Measurements from ENCODE around the gene ZNF469. TPM values are rescaled to one million over a fixed set of nuclear protein-coding genes. Genes with fewer than 3 reads are reported as not detected.
A peak's percentile ranks its signal among the peaks of the same experiment; 100 is the strongest.

The ZNF469 gene
- total and polyA plus RNA-seq, 5 donors, result 0.84 to 1.9 (median 1.8) TPM

DNA sequence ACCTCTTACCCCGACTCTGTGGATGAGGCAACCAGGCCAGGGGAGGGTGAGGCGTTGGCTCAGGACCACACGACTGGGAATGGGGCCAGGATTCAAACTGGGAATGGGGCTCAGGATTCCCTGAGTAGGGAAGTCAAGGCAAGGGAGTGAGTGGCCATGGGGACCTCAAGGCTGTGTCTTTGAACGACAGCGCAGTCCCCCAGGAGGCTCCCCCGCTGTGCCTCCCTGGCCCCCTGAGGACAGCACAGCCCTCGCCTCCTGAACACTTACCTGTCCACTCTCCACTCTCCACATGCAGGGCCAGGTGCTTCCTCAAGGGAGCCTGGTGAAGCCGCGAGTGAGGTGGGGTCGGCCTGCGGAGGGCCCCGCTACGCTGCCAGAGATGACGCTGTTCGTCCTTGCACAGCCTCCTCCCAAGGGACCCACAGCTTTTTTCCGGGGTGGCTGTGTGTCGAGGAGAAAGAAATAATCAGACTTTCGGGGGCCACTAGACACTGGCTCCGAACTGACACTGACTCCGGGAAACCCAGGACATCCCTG is 6.9 kb downstream of the ZNF469 start:
- Histone ChIP-seq H3K4me3 (ENCODE audit: low read length) (no peak overlapping the region), H3K4me1 (ENCODE audit: control insufficient read depth, insufficient read depth, low read length) (no peaks in the 10 kb centered on the region), H3K27me3 (ENCODE audit: control insufficient read depth, insufficient read depth) (no peaks in the 10 kb centered on the region), H3K9me3 (ENCODE audit: control insufficient read depth, low read length) (no peaks in the 10 kb centered on the region), H3K27ac (ENCODE audit: low read length) (no peak overlapping the region)
- DNase-seq (peak; percentile 12 to 55 (median 33)), ATAC-seq (no peak)
- WGBS, result 81% methylated on average over 20 of the region's 20 CpGs
- intact Hi-C loops (cut with DNase I), result loop anchor here in 1 of 4 donors (10.0 kb wide), 1 partner anchor 195 kb away; no protein-coding TSS in a partner anchor

DNA sequence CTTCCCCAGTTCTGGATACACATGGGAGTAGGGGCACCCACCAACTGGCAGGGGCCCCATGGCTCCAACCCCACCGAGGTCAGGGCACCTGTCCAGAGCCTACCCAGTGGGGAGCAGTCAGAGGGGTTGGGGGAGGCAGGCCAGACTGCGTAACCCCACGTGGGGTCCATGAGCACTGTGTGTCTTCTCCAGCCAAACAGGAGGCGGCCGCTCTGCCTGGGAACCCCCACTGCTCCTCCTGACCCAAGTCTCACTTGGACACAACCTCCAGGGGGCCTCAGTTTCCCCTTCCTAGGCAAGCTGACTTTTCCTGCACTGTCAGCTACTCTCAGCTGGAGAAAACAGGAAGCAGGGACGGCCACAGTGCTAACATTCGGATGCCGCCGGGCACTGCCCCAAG is 7.5 kb downstream of the ZNF469 start:
- H3K4me3 ChIP-seq (ENCODE audit: low read length), result no peak overlapping the region
- H3K27me3 ChIP-seq (ENCODE audit: control insufficient read depth, insufficient read depth), result no peaks in the 10 kb centered on the region
- WGBS, result 70% methylated on average over 9 of the region's 9 CpGs
- no peak for ATAC-seq
- H3K9me3 ChIP-seq (ENCODE audit: control insufficient read depth, low read length), result no peaks in the 10 kb centered on the region
- no peak overlapping the region for H3K27ac ChIP-seq (ENCODE audit: low read length)
- peak in 2 of 3 donors; percentile 31 to 57 for DNase-seq
- H3K4me1 ChIP-seq (ENCODE audit: control insufficient read depth, insufficient read depth, low read length), result no peaks in the 10 kb centered on the region
- intact Hi-C loops (cut with DNase I), result no loop called here

- DNase-seq (peak in 2 of 3 donors; percentile 56 to 65), ATAC-seq (peak in 1 of 2 donors; percentile 4)
- H3K27ac ChIP-seq (ENCODE audit: low read length), result no peak overlapping the region
- H3K4me3 ChIP-seq (ENCODE audit: low read length), result no peak overlapping the region
- 65% methylated on average over 13 of the region's 13 CpGs for WGBS
- H3K27me3 ChIP-seq (ENCODE audit: control insufficient read depth, insufficient read depth), result no peaks in the 10 kb centered on the region
- no peaks in the 10 kb centered on the region for H3K9me3 ChIP-seq (ENCODE audit: control insufficient read depth, low read length)
- no peaks in the 10 kb centered on the region for H3K4me1 ChIP-seq (ENCODE audit: control insufficient read depth, insufficient read depth, low read length)
- intact Hi-C loops (cut with DNase I), result no loop called here
Observed at GRCh38 chr16:88390735-88391134, 8.0 kb downstream of the ZNF469 start.

GRCh38 chr16:88391144-88391850 is 8.5 kb downstream of the ZNF469 start:
- ATAC-seq (peak; percentile 34 to 55), DNase-seq (peak in 2 of 3 donors; percentile 64 to 71)
- intact Hi-C loops (cut with DNase I), result no loop called here
- Histone ChIP-seq H3K9me3 (ENCODE audit: control insufficient read depth, low read length) (no peaks in the 10 kb centered on the region), H3K4me1 (ENCODE audit: control insufficient read depth, insufficient read depth, low read length) (no peaks in the 10 kb centered on the region), H3K4me3 (ENCODE audit: low read length) (no peak overlapping the region), H3K27ac (ENCODE audit: low read length) (no peak overlapping the region), H3K27me3 (ENCODE audit: control insufficient read depth, insufficient read depth) (no peaks in the 10 kb centered on the region)
- 82% methylated on average over 17 of the region's 17 CpGs for WGBS

GRCh38 chr16:88392111-88392510 is 9.4 kb downstream of the ZNF469 start:
- H3K27ac ChIP-seq (ENCODE audit: low read length), result no peak overlapping the region
- H3K9me3 ChIP-seq (ENCODE audit: control insufficient read depth, low read length), result no peaks in the 10 kb centered on the region
- H3K4me3 ChIP-seq (ENCODE audit: low read length), result no peak overlapping the region
- ATAC-seq, result no peak
- peak in 1 of 3 donors; percentile 25 for DNase-seq
- H3K4me1 ChIP-seq (ENCODE audit: control insufficient read depth, insufficient read depth, low read length), result no peaks in the 10 kb centered on the region
- WGBS, result 90% methylated on average over 22 of the region's 22 CpGs
- intact Hi-C loops (cut with DNase I), result no loop called here
- H3K27me3 ChIP-seq (ENCODE audit: control insufficient read depth, insufficient read depth), result no peaks in the 10 kb centered on the region

DNA sequence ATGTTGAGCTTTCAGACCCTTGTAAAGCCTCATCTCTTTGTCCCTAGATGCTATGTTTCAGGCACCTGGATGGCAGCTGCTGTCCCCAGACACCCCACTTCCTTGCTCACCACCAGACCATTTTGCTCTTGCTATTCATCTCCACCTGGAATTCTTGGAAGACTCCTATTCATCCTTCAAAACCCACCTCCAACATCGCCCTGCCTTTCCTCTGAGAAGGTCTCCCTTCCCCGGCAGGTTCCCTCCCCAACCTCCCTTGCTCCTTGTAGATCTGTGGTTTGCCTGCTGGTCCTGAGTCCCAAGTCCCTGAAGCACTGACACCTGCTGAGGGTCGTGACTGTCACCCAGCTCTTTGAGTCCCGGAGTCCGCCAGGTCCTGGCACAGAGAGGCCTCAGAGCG is 9.9 kb downstream of the ZNF469 start:
- ATAC-seq, result no peak

GRCh38 chr16:88393034-88393433 is 10.3 kb downstream of the ZNF469 start:
- WGBS, result 48% methylated on average over 24 of the region's 24 CpGs
- intact Hi-C loops (cut with DNase I), result no loop called here
- ATAC-seq (peak; percentile 6 to 28), DNase-seq (peak in 1 of 3 donors; percentile 74)
- no peaks in the 10 kb centered on the region for H3K4me1 ChIP-seq (ENCODE audit: control insufficient read depth, insufficient read depth, low read length)
- H3K27me3 ChIP-seq (ENCODE audit: control insufficient read depth, insufficient read depth), result no peaks in the 10 kb centered on the region
- H3K9me3 ChIP-seq (ENCODE audit: control insufficient read depth, low read length), result no peaks in the 10 kb centered on the region
- H3K27ac ChIP-seq (ENCODE audit: low read length), result no peak overlapping the region
- no peak overlapping the region for H3K4me3 ChIP-seq (ENCODE audit: low read length)

More for the DNA sequence above, 9.9 kb downstream of the ZNF469 start:
- intact Hi-C loops (cut with DNase I), result no loop called here
- 82% methylated on average over 6 of the region's 6 CpGs for WGBS
- Histone ChIP-seq H3K4me1 (ENCODE audit: control insufficient read depth, insufficient read depth, low read length) (no peaks in the 10 kb centered on the region), H3K27me3 (ENCODE audit: control insufficient read depth, insufficient read depth) (no peaks in the 10 kb centered on the region), H3K27ac (ENCODE audit: low read length) (no peak overlapping the region), H3K9me3 (ENCODE audit: control insufficient read depth, low read length) (no peaks in the 10 kb centered on the region), H3K4me3 (ENCODE audit: low read length) (no peak overlapping the region)
- no peak for DNase-seq

GRCh38 chr16:88393571-88393970 is 10.8 kb downstream of the ZNF469 start:
- no peaks in the 10 kb centered on the region for H3K4me1 ChIP-seq (ENCODE audit: control insufficient read depth, insufficient read depth, low read length)
- ATAC-seq (no peak), DNase-seq (peak in 1 of 3 donors; percentile 48)
- intact Hi-C loops (cut with DNase I), result no loop called here
- no peaks in the 10 kb centered on the region for H3K9me3 ChIP-seq (ENCODE audit: control insufficient read depth, low read length)
- 92% methylated on average over 16 of the region's 16 CpGs for WGBS
- H3K27ac ChIP-seq (ENCODE audit: low read length), result no peak overlapping the region
- no peak overlapping the region for H3K4me3 ChIP-seq (ENCODE audit: low read length)
- H3K27me3 ChIP-seq (ENCODE audit: control insufficient read depth, insufficient read depth), result no peaks in the 10 kb centered on the region

DNA sequence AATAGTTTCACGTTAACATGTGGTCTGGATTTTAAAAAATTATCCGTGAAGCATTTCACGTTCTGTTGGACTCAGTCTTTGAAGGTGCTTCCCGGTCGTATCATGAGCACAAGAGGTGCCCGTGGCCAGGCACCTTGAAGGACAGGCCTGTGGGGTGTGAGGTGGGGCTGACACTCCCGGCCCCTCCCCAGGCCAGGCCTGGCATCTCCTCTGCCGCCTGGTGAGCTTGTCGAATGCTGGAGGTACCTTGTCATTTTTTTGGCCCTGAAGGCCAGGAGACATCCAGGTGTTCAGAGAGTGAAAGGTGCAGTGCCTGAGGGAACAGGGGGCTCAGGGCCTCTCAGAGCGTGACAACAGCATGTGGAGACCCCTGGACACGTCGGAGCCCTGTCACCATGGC is 11.7 kb downstream of the ZNF469 start:
- WGBS, result 92% methylated on average over 12 of the region's 12 CpGs
- no peak for ATAC-seq
- intact Hi-C loops (cut with DNase I), result no loop called here

GRCh38 chr16:88395669-88396584 is 13.2 kb downstream of the ZNF469 start:
- Histone ChIP-seq H3K9me3 (ENCODE audit: control insufficient read depth, low read length) (no peaks in the 10 kb centered on the region), H3K27me3 (ENCODE audit: control insufficient read depth, insufficient read depth) (no peaks in the 10 kb centered on the region), H3K4me3 (ENCODE audit: low read length) (no peak overlapping the region), H3K4me1 (ENCODE audit: control insufficient read depth, insufficient read depth, low read length) (no peaks in the 10 kb centered on the region), H3K27ac (ENCODE audit: low read length) (no peak overlapping the region)
- ATAC-seq (no peak), DNase-seq (peak in 1 of 3 donors; percentile 40)
- intact Hi-C loops (cut with DNase I), result no loop called here
- WGBS, result 91% methylated on average over 21 of the region's 21 CpGs

More for the DNA sequence above, 11.7 kb downstream of the ZNF469 start:
- no peak overlapping the region for H3K27ac ChIP-seq (ENCODE audit: low read length)
- no peak overlapping the region for H3K4me3 ChIP-seq (ENCODE audit: low read length)
- peak in 1 of 3 donors; percentile 26 for DNase-seq
- no peaks in the 10 kb centered on the region for H3K9me3 ChIP-seq (ENCODE audit: control insufficient read depth, low read length)
- no peaks in the 10 kb centered on the region for H3K27me3 ChIP-seq (ENCODE audit: control insufficient read depth, insufficient read depth)
- H3K4me1 ChIP-seq (ENCODE audit: control insufficient read depth, insufficient read depth, low read length), result no peaks in the 10 kb centered on the region

All from right cardiac atrium (tissue), 5 donors.